Loucy (cell line): Measurements from ENCODE around the gene APMAP.
A peak's percentile ranks its signal among the peaks of the same experiment; 100 is the strongest.

Source experiments
- H2AFZ ChIP-seq: fragments of 200-600 bp; sonication (generic); 2 replicates; pipeline ENCODE4 v1.6.0; 2016; ENCODE audit warnings: antibody characterized with exemption, mild to moderate bottlenecking, low read length, moderate library complexity
- H3F3A ChIP-seq: fragments of 200-600 bp; 2 replicates; pipeline ENCODE4 v1.6.0; 2016; ENCODE audit warnings: antibody characterized with exemption, low read depth, mild to moderate bottlenecking
- H3K27me3 ChIP-seq: fragments of 200-600 bp; sonication (generic); 2 replicates; pipeline ENCODE4 v1.6.1; 2014; ENCODE audit warnings: low read length, mild to moderate bottlenecking; ENCODE audit not compliant: insufficient read depth, poor library complexity, severe bottlenecking
- H3K36me3 ChIP-seq: fragments of 200-600 bp; sonication (generic); 2 replicates; pipeline ENCODE4 v1.6.1; 2016; ENCODE audit warnings: low read length; ENCODE audit not compliant: insufficient read depth
- H3K4me1 ChIP-seq: fragments of 200-600 bp; sonication (generic); 2 replicates; pipeline ENCODE4 v1.5.1; 2014; ENCODE audit warnings: low read length, mild to moderate bottlenecking; ENCODE audit not compliant: insufficient read depth, poor library complexity, severe bottlenecking
- H3K4me2 ChIP-seq: fragments of 200-600 bp; sonication (generic); 2 replicates; pipeline ENCODE4 v1.6.0; 2014; ENCODE audit warnings: antibody characterized with exemption, low read length, low read depth, mild to moderate bottlenecking; ENCODE audit not compliant: poor library complexity, severe bottlenecking
- H3K4me3 ChIP-seq: fragments of 200-600 bp; sonication (generic); 2 replicates; pipeline ENCODE4 v1.5.1; 2014; ENCODE audit warnings: low read length, mild to moderate bottlenecking, mixed read lengths; ENCODE audit not compliant: poor library complexity, severe bottlenecking
- H3K79me2 ChIP-seq: fragments of 200-600 bp; sonication (generic); 2 replicates; pipeline ENCODE4 v1.6.1; 2014; ENCODE audit warnings: low read length; ENCODE audit not compliant: insufficient read depth
- H3K9ac ChIP-seq: fragments of 200-600 bp; sonication (generic); 2 replicates; pipeline ENCODE4 v1.6.0; 2014; ENCODE audit warnings: mild to moderate bottlenecking, low read depth, low read length, moderate library complexity; ENCODE audit not compliant: poor library complexity, severe bottlenecking
- H3K9me2 ChIP-seq: fragments of 200-600 bp; sonication (generic); replicated peaks from 2 replicates; pipeline ENCODE4 v1.6.1; 2016; ENCODE audit warnings: low read depth, low read length, mixed read lengths
- H3K9me3 ChIP-seq: fragments of 200-600 bp; sonication (generic); 2 replicates; pipeline ENCODE4 v1.6.1; 2014; ENCODE audit warnings: mild to moderate bottlenecking, antibody characterized with exemption, low read length, low read depth; ENCODE audit not compliant: insufficient read depth
- H4K20me1 ChIP-seq: fragments of 200-600 bp; sonication (generic); 2 replicates; pipeline ENCODE4 v1.6.0; 2014; ENCODE audit warnings: antibody characterized with exemption, low read length, mild to moderate bottlenecking; ENCODE audit not compliant: insufficient read depth, poor library complexity, severe bottlenecking
- CTCF ChIP-seq: fragments of 200-600 bp; sonication (generic); conservative IDR thresholded peaks from 2 replicates; pipeline ENCODE4 v1.5.1; 2014; ENCODE audit warnings: mild to moderate bottlenecking, antibody characterized with exemption, low read length
- EZH2phosphoT487 ChIP-seq: fragments of 200-600 bp; IDR thresholded peaks from 2 replicates; pipeline ENCODE4 v1.6.1; 2018; ENCODE audit warnings: antibody characterized with exemption, mild to moderate bottlenecking, moderate library complexity, borderline replicate concordance

Gene APMAP

GRCh38 chr20:24994470-24995368, 2.2 kb upstream of the APMAP start:
- Histone ChIP-seq H3K9me2 (no peaks in the 10 kb centered on the region), H3K4me1 (peaks cover 43% of the 10 kb centered on the region), H4K20me1 (peaks cover 22% of the 10 kb centered on the region), H3K4me3 (no peak overlapping the region), H3K79me2 (peaks cover 28% of the 10 kb centered on the region), H2AFZ (no peak overlapping the region), H3K9me3 (no peaks in the 10 kb centered on the region), H3K36me3 (no peaks in the 10 kb centered on the region), H3F3A (no peaks in the 10 kb centered on the region), H3K4me2 (no peak overlapping the region), H3K9ac (no peak overlapping the region), H3K27me3 (no peaks in the 10 kb centered on the region)
- TF ChIP-seq CTCF (peak; percentile 94), EZH2phosphoT487 (no peak)

GRCh38 chr20:24994186-24994465, 1.6 kb upstream of the APMAP start:
- H3K27me3 ChIP-seq, result no peaks in the 10 kb centered on the region
- peaks cover 49% of the 10 kb centered on the region for H3K4me1 ChIP-seq
- H3F3A ChIP-seq, result no peaks in the 10 kb centered on the region
- H3K4me2 ChIP-seq, result no peak overlapping the region
- no peak overlapping the region for H3K9ac ChIP-seq
- H3K4me3 ChIP-seq, result no peak overlapping the region
- peaks cover 33% of the 10 kb centered on the region for H3K79me2 ChIP-seq
- TF ChIP-seq EZH2phosphoT487 (no peak), CTCF (no peak)
- no peaks in the 10 kb centered on the region for H3K36me3 ChIP-seq
- peaks cover 27% of the 10 kb centered on the region for H4K20me1 ChIP-seq
- H3K9me3 ChIP-seq, result no peaks in the 10 kb centered on the region
- no peaks in the 10 kb centered on the region for H3K9me2 ChIP-seq
- no peak overlapping the region for H2AFZ ChIP-seq

GRCh38 chr20:24993337-24994185, 1.0 kb upstream of the APMAP start:
- Histone ChIP-seq H3K79me2 (peaks cover 39% of the 10 kb centered on the region), H3K4me2 (peak overlapping the region; percentile 84), H3K9ac (peak overlapping the region; percentile 81), H4K20me1 (peaks cover 29% of the 10 kb centered on the region), H2AFZ (peak overlapping the region; percentile 49; the same call in 1 of the 2 replicates), H3K9me3 (no peaks in the 10 kb centered on the region), H3K4me3 (peak overlapping the region; percentile 84), H3K9me2 (no peaks in the 10 kb centered on the region), H3K27me3 (no peaks in the 10 kb centered on the region), H3K36me3 (no peaks in the 10 kb centered on the region), H3F3A (no peaks in the 10 kb centered on the region), H3K4me1 (peaks cover 55% of the 10 kb centered on the region)
- TF ChIP-seq CTCF, result peak; percentile 38
- no peak for TF ChIP-seq EZH2phosphoT487
